Measurements from ENCODE around the gene PLA1A.
A peak's percentile ranks its signal among the peaks of the same experiment; 100 is the strongest.
"Not testable (repeated sequence)": the region's sequence is repeated elsewhere in the genome, so short reads cannot be mapped to it uniquely, and the experiment has no call there.

PLA1A gene

DNA sequence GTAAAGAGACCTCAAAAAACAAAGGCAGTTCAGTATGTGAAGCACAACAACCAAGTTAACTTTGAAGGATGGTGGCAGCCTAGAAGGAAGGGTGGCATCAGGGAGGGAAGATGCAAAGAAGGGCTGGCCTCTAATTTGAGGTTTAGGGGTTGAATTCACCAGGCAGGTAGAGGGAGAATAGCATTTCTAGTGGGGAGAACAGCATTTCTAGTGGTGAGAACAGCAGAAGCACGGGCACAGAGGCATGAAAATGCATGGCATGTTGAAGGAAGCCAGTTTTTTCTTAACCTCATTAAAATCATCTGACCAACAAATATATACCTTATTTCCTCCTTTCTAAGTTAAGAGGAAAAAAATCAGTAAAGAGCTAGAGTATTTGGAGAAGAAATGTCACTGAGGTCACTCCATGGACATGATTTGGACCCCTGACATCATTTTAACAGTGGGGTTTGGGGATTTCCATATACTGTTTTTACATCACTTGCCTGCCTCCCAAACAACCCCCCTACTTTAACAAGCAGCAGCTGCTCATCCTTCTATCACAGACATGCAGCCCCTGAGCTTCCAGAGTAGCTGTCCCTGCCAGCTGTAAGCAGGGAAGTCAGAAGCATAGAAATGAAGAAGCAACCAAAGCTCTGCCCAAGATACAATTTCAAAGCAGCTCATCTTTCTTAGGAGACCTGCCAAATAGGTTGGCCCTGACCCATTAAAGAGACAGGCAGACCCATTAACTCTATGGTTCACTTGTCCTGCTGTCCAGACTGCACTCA, 65.1 kb downstream of the PLA1A start:
- DNase-seq (ENCODE audit: low read depth) = no peak

DNA sequence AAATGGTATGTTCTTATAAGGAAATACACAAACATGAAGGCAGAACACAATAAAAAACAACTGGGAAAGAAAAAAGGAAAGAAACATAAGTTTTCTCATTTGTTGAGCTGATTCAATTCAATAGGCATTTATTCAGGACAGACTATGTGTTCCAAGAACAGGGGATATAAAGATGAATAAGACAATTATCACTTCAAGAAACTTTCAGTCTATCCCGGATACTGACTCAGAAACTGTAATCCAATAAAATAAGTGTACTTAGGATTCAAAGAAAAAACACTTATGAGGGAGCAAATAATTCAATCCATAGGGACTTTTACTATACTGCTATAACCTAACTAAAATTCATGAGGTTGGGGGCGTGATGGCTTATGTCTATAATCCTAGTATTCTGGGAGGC, 66.2 kb downstream of the PLA1A start:
- DNase-seq (ENCODE audit: low read depth) = no peak

- no peak for DNase-seq (ENCODE audit: low read depth)
Measured at GRCh38 chr3:119664370-119664769, 66.7 kb downstream of the PLA1A start.

GRCh38 chr3:119664850-119665379, 67.2 kb downstream of the PLA1A start:
- no peak for DNase-seq (ENCODE audit: low read depth)

DNA sequence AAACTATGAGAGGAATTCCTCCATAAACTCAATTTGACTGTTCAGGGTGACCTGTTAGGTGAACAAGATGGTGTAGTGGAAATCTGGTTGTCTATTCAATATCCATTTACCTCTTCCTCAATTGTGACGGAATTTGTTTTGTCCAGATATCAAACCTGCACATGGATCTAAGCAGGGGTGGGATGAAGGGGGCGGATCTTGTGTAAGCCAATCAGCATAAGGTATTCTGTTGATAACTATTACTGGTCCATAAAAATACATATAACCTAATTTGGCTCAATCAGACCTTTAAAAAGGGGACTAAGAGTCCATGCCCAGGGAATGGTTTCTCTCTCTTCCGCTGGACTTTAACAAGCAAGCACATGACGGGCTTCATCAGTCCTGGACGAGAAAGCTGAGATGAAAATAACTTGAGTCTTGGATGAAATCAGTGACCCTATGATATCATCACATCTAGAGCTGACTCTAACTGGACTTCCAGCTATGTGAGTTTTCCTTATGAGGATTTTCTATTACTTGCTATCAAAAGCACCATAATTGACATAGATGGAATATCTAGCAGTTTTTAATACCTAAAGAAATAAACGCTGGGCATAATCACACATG, 68.4 kb downstream of the PLA1A start:
- DNase-seq (ENCODE audit: low read depth) = no peak

- DNase-seq (ENCODE audit: low read depth) = no peak
Measured at GRCh38 chr3:119669906-119670570, 72.4 kb downstream of the PLA1A start.

DNA sequence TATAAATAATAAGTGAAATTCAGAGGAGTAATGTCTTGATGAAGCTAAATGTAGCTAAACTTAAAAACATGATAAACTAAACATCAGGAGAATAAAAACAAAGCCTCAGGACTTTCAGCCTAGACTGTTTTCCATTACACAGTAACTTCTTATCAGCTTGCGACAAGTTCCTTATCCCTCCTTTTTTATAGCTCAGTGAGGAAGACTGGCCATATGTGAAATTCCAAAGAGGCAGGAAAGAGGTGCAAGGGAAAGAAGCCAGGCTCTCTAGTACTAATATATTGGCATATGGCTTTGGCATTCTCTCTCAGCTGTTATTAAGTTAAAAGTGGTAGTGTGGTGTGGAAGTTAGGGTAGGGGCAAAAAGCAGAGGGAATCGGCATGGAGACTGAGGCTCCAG, 75.1 kb downstream of the PLA1A start:
- no peak for DNase-seq (ENCODE audit: low read depth)

GRCh38 chr3:119673875-119674274, 76.2 kb downstream of the PLA1A start:
- DNase-seq (ENCODE audit: low read depth) = no peak

- no peak for DNase-seq (ENCODE audit: low read depth)
Measured at GRCh38 chr3:119675188-119675874, 77.6 kb downstream of the PLA1A start.

GRCh38 chr3:119676020-119676419, 78.3 kb downstream of the PLA1A start:
- DNase-seq (ENCODE audit: low read depth) = no peak

- peak; percentile 81 for DNase-seq (ENCODE audit: low read depth)
Measured at GRCh38 chr3:119676771-119677640, 79.3 kb downstream of the PLA1A start, which contains the start of gene COX17. COX17 (minus strand) TSS chr3:119677406; CDS start chr3:119677310, 96 bp downstream.

GRCh38 chr3:119677641-119677934, 79.9 kb downstream of the PLA1A start:
- no peak for DNase-seq (ENCODE audit: low read depth)

- DNase-seq (ENCODE audit: low read depth) = not testable (repeated sequence)
Measured at GRCh38 chr3:119678209-119678608, 80.5 kb downstream of the PLA1A start.
